ENCODE measurements around the gene RAP1B. TPM values are rescaled to one million over a fixed set of nuclear protein-coding genes. Genes with fewer than 3 reads are reported as not detected.

RAP1B gene
- polyA plus RNA-seq, 12 donors, result 88.8 to 203 (median 138) TPM; not detected in 1

DNA sequence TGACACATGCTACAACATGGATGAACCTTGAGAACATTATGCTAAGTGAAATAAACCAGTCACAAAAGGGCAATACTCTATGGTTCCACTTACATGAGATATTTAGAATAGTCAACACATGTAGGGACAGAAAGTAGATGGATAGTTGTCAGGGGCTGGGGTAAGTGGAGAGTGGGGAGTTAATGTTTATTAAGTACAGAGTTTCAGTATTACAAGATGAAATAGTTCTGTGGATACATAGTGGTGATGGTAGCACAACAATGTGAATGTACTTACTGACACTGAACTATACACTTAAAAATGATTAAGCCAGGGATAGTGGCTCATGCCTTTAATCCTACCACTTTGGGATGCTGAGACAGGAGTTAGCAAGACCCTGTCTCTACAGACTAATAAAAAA is 84.8 kb downstream of the RAP1B start:
- no peak for DNase-seq

DNA sequence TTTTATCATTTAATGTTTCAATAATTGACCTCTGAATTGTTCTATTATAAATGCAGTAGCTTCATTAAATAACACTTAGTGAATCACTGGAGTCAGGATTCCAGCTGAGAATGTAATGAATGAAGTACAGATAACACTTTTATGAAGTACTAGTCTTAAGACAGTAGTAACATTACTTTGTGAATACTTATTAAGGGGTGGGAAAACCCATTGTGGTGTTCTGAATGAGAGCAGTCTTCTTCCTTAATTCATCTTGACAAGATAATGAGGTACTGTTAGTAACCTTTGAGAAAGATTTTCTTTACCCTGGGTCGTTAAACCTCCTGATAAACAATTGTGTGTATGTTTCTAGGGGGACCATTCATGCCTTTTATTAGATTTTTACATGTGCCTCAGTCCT is 88.8 kb downstream of the RAP1B start:
- DNase-seq, result no peak

Other genes with a start within 250 kb of the RAP1B start
- 10 to 100 TPM in 11 of 12 donors, not detected in 1; 32.7 to 78.1 (median 45.5) TPM for gene NUP107, start 76.1 kb downstream of the RAP1B start, polyA plus RNA-seq (ENCODE audit: insufficient read length in 12 of 12)
- 10 to 100 TPM in 11 of 12 donors, not detected in 1; 15.9 to 30.6 (median 20.1) TPM for gene SLC35E3, start 135.3 kb downstream of the RAP1B start, polyA plus RNA-seq (ENCODE audit: insufficient read length in 12 of 12)
- gene MDM2, start 197.3 kb downstream of the RAP1B start, polyA plus RNA-seq (ENCODE audit: insufficient read length in 12 of 12), result 100 to 1,000 TPM in 1 of 12 donors, 10 to 100 TPM in 11; 19.7 to 121 (median 47.1) TPM